COLO668 (cell line): ENCODE data around the gene WNT2.
"Not testable (repeated sequence)": the region's sequence is repeated elsewhere in the genome, so short reads cannot be mapped to it uniquely, and the experiment has no call there.

ENCODE experiments used
- DNase-seq: peaks from one replicate; lab custom pipeline; 2025; ENCODE audit not compliant: unreplicated experiment; lab: John Stamatoyannopoulos, UW

WNT2 gene

GRCh38 chr7:117269417-117269816 is 53.4 kb downstream of the WNT2 start:
- no peak for DNase-seq

GRCh38 chr7:117264716-117265115 is 58.1 kb downstream of the WNT2 start:
- no peak for DNase-seq

GRCh38 chr7:117262546-117262945 is 60.3 kb downstream of the WNT2 start:
- DNase-seq = no peak

GRCh38 chr7:117259615-117260014 is 63.2 kb downstream of the WNT2 start:
- no peak for DNase-seq

GRCh38 chr7:117251687-117252086 is 71.2 kb downstream of the WNT2 start:
- no peak for DNase-seq

- DNase-seq = no peak
Observed at GRCh38 chr7:117250801-117251200, 72.1 kb downstream of the WNT2 start.

GRCh38 chr7:117250245-117250644 is 72.6 kb downstream of the WNT2 start:
- no peak for DNase-seq

GRCh38 chr7:117249696-117250095 is 73.2 kb downstream of the WNT2 start:
- no peak for DNase-seq

- DNase-seq = no peak
Observed at GRCh38 chr7:117248829-117249228, 74.0 kb downstream of the WNT2 start.

GRCh38 chr7:117247809-117248208 is 75.0 kb downstream of the WNT2 start:
- DNase-seq = no peak

- DNase-seq = not testable (repeated sequence)
Observed at GRCh38 chr7:117245703-117246102, 77.2 kb downstream of the WNT2 start.

- no peak for DNase-seq
Observed at GRCh38 chr7:117243390-117243789, 79.5 kb downstream of the WNT2 start.

- no peak for DNase-seq
Observed at GRCh38 chr7:117241088-117241487, 81.8 kb downstream of the WNT2 start.

- no peak for DNase-seq
Observed at GRCh38 chr7:117238937-117239336, 83.9 kb downstream of the WNT2 start.

- no peak for DNase-seq
Observed at GRCh38 chr7:117238472-117238871, 84.4 kb downstream of the WNT2 start.

GRCh38 chr7:117237646-117238045 is 85.2 kb downstream of the WNT2 start:
- no peak for DNase-seq

GRCh38 chr7:117231047-117231359 is 91.9 kb downstream of the WNT2 start:
- no peak for DNase-seq

GRCh38 chr7:117230276-117231046 is 92.4 kb downstream of the WNT2 start:
- no peak for DNase-seq

GRCh38 chr7:117229350-117229749 is 93.5 kb downstream of the WNT2 start:
- no peak for DNase-seq

GRCh38 chr7:117227091-117227490 is 95.8 kb downstream of the WNT2 start:
- DNase-seq = no peak

- no peak for DNase-seq
Observed at GRCh38 chr7:117225536-117225935, 97.3 kb downstream of the WNT2 start.
